ACC112 (cell line): ENCODE results near the gene RASSF5.

ENCODE experiments used
- H2AFZ ChIP-seq: fragments of 200-600 bp; sonication (generic); one replicate; pipeline ENCODE4 v1.6.0; 2017; ENCODE audit warnings: antibody characterized with exemption, low read length; ENCODE audit not compliant: unreplicated experiment
- H3K27ac ChIP-seq: fragments of 200-600 bp; sonication (generic); 2 replicates; pipeline ENCODE4 v1.5.1; 2014; ENCODE audit warnings: low read depth, mild to moderate bottlenecking, antibody characterized with exemption, low read length, moderate library complexity
- H3K27me3 ChIP-seq: fragments of 200-600 bp; sonication (generic); 2 replicates; pipeline ENCODE4 v1.6.1; 2014; ENCODE audit warnings: mild to moderate bottlenecking, antibody characterized with exemption, low read length, moderate library complexity, mixed read lengths; ENCODE audit not compliant: insufficient read depth
- H3K36me3 ChIP-seq: fragments of 200-600 bp; sonication (generic); 2 replicates; pipeline ENCODE4 v1.6.1; 2016; ENCODE audit warnings: mild to moderate bottlenecking, antibody characterized with exemption, low read length, moderate library complexity, mixed read lengths; ENCODE audit not compliant: insufficient read depth
- H3K4me1 ChIP-seq: fragments of 200-600 bp; sonication (generic); one replicate; pipeline ENCODE4 v1.6.1; 2016; ENCODE audit warnings: low read length, mixed read lengths; ENCODE audit not compliant: insufficient read depth, unreplicated experiment, control insufficient read depth
- H3K4me3 ChIP-seq: fragments of 200-600 bp; sonication (generic); 2 replicates; pipeline ENCODE4 v1.5.1; 2014; ENCODE audit warnings: mild to moderate bottlenecking, low read depth, low read length
- H3K79me2 ChIP-seq: fragments of 200-600 bp; sonication (generic); one replicate; pipeline ENCODE4 v1.6.0; 2016; ENCODE audit warnings: low read length; ENCODE audit not compliant: control insufficient read depth, unreplicated experiment, insufficient read depth

The RASSF5 gene

GRCh38 chr1:206532368-206532767 is 25.0 kb downstream of the RASSF5 start:
- H2AFZ ChIP-seq, result no peak overlapping the region
- no peaks in the 10 kb centered on the region for H3K4me1 ChIP-seq
- no peaks in the 10 kb centered on the region for H3K36me3 ChIP-seq
- peaks cover 9% of the 10 kb centered on the region for H3K27me3 ChIP-seq
- no peaks in the 10 kb centered on the region for H3K79me2 ChIP-seq
- H3K27ac ChIP-seq, result no peak overlapping the region
- no peak overlapping the region for H3K4me3 ChIP-seq

GRCh38 chr1:206534552-206534951 is 27.2 kb downstream of the RASSF5 start:
- Histone ChIP-seq H3K36me3 (no peaks in the 10 kb centered on the region), H3K79me2 (no peaks in the 10 kb centered on the region), H3K4me1 (no peaks in the 10 kb centered on the region), H3K27me3 (peaks cover 11% of the 10 kb centered on the region), H3K4me3 (no peak overlapping the region), H2AFZ (no peak overlapping the region), H3K27ac (no peak overlapping the region)

GRCh38 chr1:206535853-206536188 is 28.5 kb downstream of the RASSF5 start:
- H3K4me3 ChIP-seq, result no peak overlapping the region
- no peaks in the 10 kb centered on the region for H3K4me1 ChIP-seq
- H3K79me2 ChIP-seq, result no peaks in the 10 kb centered on the region
- no peak overlapping the region for H3K27ac ChIP-seq
- no peak overlapping the region for H2AFZ ChIP-seq
- no peaks in the 10 kb centered on the region for H3K36me3 ChIP-seq
- H3K27me3 ChIP-seq, result peaks cover 11% of the 10 kb centered on the region

GRCh38 chr1:206537141-206537540 is 29.8 kb downstream of the RASSF5 start:
- Histone ChIP-seq H3K4me1 (no peaks in the 10 kb centered on the region), H3K36me3 (no peaks in the 10 kb centered on the region), H3K79me2 (no peaks in the 10 kb centered on the region), H3K27me3 (peaks cover 11% of the 10 kb centered on the region), H3K27ac (no peak overlapping the region), H3K4me3 (no peak overlapping the region), H2AFZ (no peak overlapping the region)

- Histone ChIP-seq H3K4me1 (no peaks in the 10 kb centered on the region), H3K27ac (no peak overlapping the region), H3K27me3 (peaks cover 11% of the 10 kb centered on the region), H3K79me2 (no peaks in the 10 kb centered on the region), H3K36me3 (no peaks in the 10 kb centered on the region), H2AFZ (no peak overlapping the region), H3K4me3 (no peak overlapping the region)
Measured at GRCh38 chr1:206538086-206538770, 30.9 kb downstream of the RASSF5 start.

- Histone ChIP-seq H3K36me3 (no peaks in the 10 kb centered on the region), H3K4me1 (no peaks in the 10 kb centered on the region), H2AFZ (no peak overlapping the region), H3K79me2 (no peaks in the 10 kb centered on the region), H3K27ac (no peak overlapping the region), H3K27me3 (peaks cover 11% of the 10 kb centered on the region), H3K4me3 (no peak overlapping the region)
Measured at GRCh38 chr1:206538901-206539640, 31.7 kb downstream of the RASSF5 start.

- H2AFZ ChIP-seq, result no peak overlapping the region
- no peak overlapping the region for H3K27ac ChIP-seq
- no peak overlapping the region for H3K4me3 ChIP-seq
- H3K27me3 ChIP-seq, result peaks cover 11% of the 10 kb centered on the region
- H3K36me3 ChIP-seq, result no peaks in the 10 kb centered on the region
- H3K4me1 ChIP-seq, result no peaks in the 10 kb centered on the region
- H3K79me2 ChIP-seq, result no peaks in the 10 kb centered on the region
Measured at GRCh38 chr1:206540044-206540780, 32.9 kb downstream of the RASSF5 start.

GRCh38 chr1:206541236-206541833 is 34.0 kb downstream of the RASSF5 start:
- no peaks in the 10 kb centered on the region for H3K79me2 ChIP-seq
- no peak overlapping the region for H3K4me3 ChIP-seq
- no peaks in the 10 kb centered on the region for H3K36me3 ChIP-seq
- H3K27ac ChIP-seq, result no peak overlapping the region
- H3K27me3 ChIP-seq, result peaks cover 6% of the 10 kb centered on the region; the same call in 1 of the 2 replicates
- no peak overlapping the region for H2AFZ ChIP-seq
- no peaks in the 10 kb centered on the region for H3K4me1 ChIP-seq

GRCh38 chr1:206544562-206545257 is 37.4 kb downstream of the RASSF5 start:
- no peak overlapping the region for H3K27ac ChIP-seq
- H3K79me2 ChIP-seq, result no peaks in the 10 kb centered on the region

GRCh38 chr1:206545351-206545750 is 38.0 kb downstream of the RASSF5 start:
- Histone ChIP-seq H2AFZ (no peak overlapping the region), H3K4me3 (no peak overlapping the region), H3K79me2 (no peaks in the 10 kb centered on the region), H3K27me3 (peaks cover 14% of the 10 kb centered on the region), H3K27ac (no peak overlapping the region), H3K36me3 (no peaks in the 10 kb centered on the region), H3K4me1 (no peaks in the 10 kb centered on the region)

More at GRCh38 chr1:206544562-206545257, 37.4 kb downstream of the RASSF5 start:
- Histone ChIP-seq H2AFZ (no peak overlapping the region), H3K36me3 (no peaks in the 10 kb centered on the region), H3K4me1 (no peaks in the 10 kb centered on the region), H3K4me3 (no peak overlapping the region), H3K27me3 (peaks cover 7% of the 10 kb centered on the region; the same call in 1 of the 2 replicates)
